K562 (cell line): ENCODE data around the gene DCHS2. TPM values are rescaled to one million over a fixed set of nuclear protein-coding genes. Genes with fewer than 3 reads are reported as not detected.

Experiments used
- ATAC-seq: fragments of 200-7000 bp; cut with Tn5 transposase; 3 replicates; pipeline ENCODE4 v1.9.1; 2020; ENCODE audit warnings: moderate library complexity
- BruUV-seq: library from RNA; stranded (reverse); fragments of 400-500 nt; replicated peaks from 2 replicates; lab custom pipeline; 2021; lab: Mats Ljungman, UMichigan
- CTCF ChIA-PET: fragments of 300-600 bp; formaldehyde crosslinking; extraction: SDS; loops from one replicate; lab custom pipeline; 2021; ENCODE audit warnings: low intra/inter-chr PET ratio; lab: Yijun Ruan, JAX
- POLR2A ChIA-PET: fragments of 300-600, 350-650 bp; sonication (Branson Sonifier 250); formaldehyde crosslinking; extraction: SDS; loops from one replicate; lab custom pipeline; 2021; ENCODE audit warnings: antibody characterized with exemption, inconsistent platforms; lab: Yijun Ruan, JAX
- DNase-seq, 4 experiments: peaks; one replicate each; pipeline versions ENCODE4 v3.0.0 to v3.0.0-alpha.2; 2011 to 2018; ENCODE audit warnings: low spot score in 3 of 4, mixed read lengths in 3 of 4; ENCODE audit errors: extremely low read depth in 1 of 4
- FAIRE-seq: peaks from 2 replicates; lab custom pipeline; 2011; peaks lifted over from hg19 to GRCh38; lab: Jason Lieb, UNC
- H2AFZ ChIP-seq: 2 replicates; pipeline ENCODE4 v1.6.0; 2011; ENCODE audit warnings: low read depth, low read length, control low read depth, inconsistent platforms
- H3K27ac ChIP-seq: fragments of 200-600 bp; 3 replicates; pipeline ENCODE4 v1.8.0; 2011; ENCODE audit warnings: low read depth, mild to moderate bottlenecking, control low read depth, inconsistent platforms, low read length, moderate library complexity, mixed read lengths; ENCODE audit errors: extremely low read depth
- H3K27me3 ChIP-seq, 2 experiments: fragments of 300-600 bp in 1 of 2; 2 replicates in 1 of 2; 3 replicates in 1 of 2; pipeline versions ENCODE4 v1.6.0 to v1.8.0; 2011; ENCODE audit warnings: inconsistent platforms in 2 of 2, low read length in 2 of 2, mild to moderate bottlenecking in 1 of 2, mixed read lengths in 1 of 2, moderate library complexity in 1 of 2; ENCODE audit not compliant: control insufficient read depth in 2 of 2, insufficient read depth in 2 of 2
- H3K36me3 ChIP-seq: fragments of 300-600 bp; 3 replicates; pipeline ENCODE4 v1.8.0; 2011; ENCODE audit warnings: mild to moderate bottlenecking, low read length, inconsistent platforms; ENCODE audit not compliant: control insufficient read depth, insufficient read depth
- H3K4me1 ChIP-seq, 2 experiments: fragments of 200-600 bp in 1 of 2; replicated peaks in 1 of 2; 2 replicates in 1 of 2; 3 replicates in 1 of 2; pipeline versions ENCODE4 v1.5.1 to v1.8.0; 2011; ENCODE audit warnings: inconsistent platforms in 2 of 2, low read length in 2 of 2, mild to moderate bottlenecking in 1 of 2, mixed read lengths in 1 of 2, moderate library complexity in 1 of 2; ENCODE audit not compliant: control insufficient read depth in 2 of 2, insufficient read depth in 2 of 2
- H3K4me2 ChIP-seq: 2 replicates; pipeline ENCODE4 v1.6.1; 2011; ENCODE audit warnings: low read length, control low read depth, inconsistent platforms, mixed read lengths; ENCODE audit not compliant: insufficient read depth
- H3K4me3 ChIP-seq: fragments of 200-600 bp; sonication (generic), shearing (Covaris generic); 2 replicates; pipeline ENCODE4 v1.5.1; 2016; ENCODE audit warnings: control low read depth, inconsistent platforms
- H3K79me2 ChIP-seq: fragments of 200-600 bp; 3 replicates; pipeline ENCODE4 v1.8.0; 2011; ENCODE audit warnings: low read length, inconsistent platforms; ENCODE audit not compliant: control insufficient read depth, insufficient read depth
- H3K9ac ChIP-seq, 2 experiments: 2 replicates each; pipeline versions ENCODE4 v1.6.0 to v1.6.1; 2011; ENCODE audit warnings: low read depth in 2 of 2, low read length in 2 of 2, control low read depth in 1 of 2, inconsistent platforms in 1 of 2, mild to moderate bottlenecking in 1 of 2, mixed read lengths in 1 of 2; ENCODE audit not compliant: insufficient read depth in 1 of 2
- H3K9me1 ChIP-seq: one replicate; pipeline ENCODE4 v1.6.0; 2011; ENCODE audit warnings: inconsistent platforms, mild to moderate bottlenecking, low read length, moderate library complexity; ENCODE audit not compliant: control insufficient read depth, insufficient read depth
- H3K9me3 ChIP-seq: replicated peaks from 2 replicates; pipeline ENCODE4 v1.5.1; 2011; ENCODE audit warnings: low read depth, low read length, inconsistent platforms; ENCODE audit not compliant: control insufficient read depth, insufficient read depth
- H4K20me1 ChIP-seq: replicated peaks from 2 replicates; pipeline ENCODE4 v1.6.1; 2011; ENCODE audit warnings: low read length, inconsistent platforms, mixed read lengths; ENCODE audit not compliant: control insufficient read depth, insufficient read depth
- DMBX1 ChIP-seq: fragments of 250-450 bp; sonication (Bioruptor Pico); IDR thresholded peaks from 2 replicates; pipeline ENCODE4 v1.8.0; 2022; ENCODE audit warnings: inconsistent platforms, mild to moderate bottlenecking, moderate library complexity, borderline replicate concordance
- KLF10 ChIP-seq: fragments of 250-450 bp; sonication (Bioruptor Pico); IDR thresholded peaks from 2 replicates; pipeline ENCODE4 v1.6.1; 2021; ENCODE audit warnings: matching md5 sums
- NFYB ChIP-seq: IDR thresholded peaks from 2 replicates; pipeline ENCODE4 v1.6.1; 2011; ENCODE audit warnings: mild to moderate bottlenecking, moderate library complexity; ENCODE audit not compliant: insufficient read length; ENCODE audit errors: extremely low read depth
- TCF7 ChIP-seq: sonication (generic); IDR thresholded peaks from 2 replicates; pipeline ENCODE4 v1.6.1; 2016; ENCODE audit warnings: antibody characterized with exemption, borderline replicate concordance
- WGBS: fragments of 100-300 bp; shearing (Covaris generic); methylation state at CpG from one replicate; pipeline ENCODE4 v1.1.6; 2016; ENCODE audit warnings: low coverage, mixed read lengths; ENCODE audit not compliant: insufficient coverage; ENCODE audit errors: missing lambda C conversion rate; 5-methylcytosine and 5-hydroxymethylcytosine counted together
- in situ Hi-C: fragments of 300-500 bp; cut with MboI; formaldehyde crosslinking; loops from 4 replicates; pipeline ENCODE4 v1.15.0; 2018; ENCODE audit warnings: inconsistent platforms, mixed read lengths
- intact Hi-C: fragments of 100-400 bp; cut with micrococcal nuclease; formaldehyde crosslinking; loops from 2 replicates; pipeline ENCODE4 v1.14.2; 2022
- polyA plus RNA-seq, 8 experiments: library from polyadenylated mRNA; depleted of rRNA in 4 of 8; stranded (reverse) in 5 of 8; unstranded in 3 of 8; fragments of >200 nt; fragmentation: Nextera tagmentation in 2 of 8; fragmentation: Illumina TruSeq in 1 of 8; extraction: Ambion mirVana in 2 of 8; extraction: Trizol in 1 of 8; gene quantifications; 2 replicates each; pipeline versions ENCODE4 v1.2.1 to v1.2.3, GENCODE V29; 2011 to 2014; ENCODE audit warnings: inconsistent platforms in 1 of 8, missing spikeins in 1 of 8
- total RNA-seq, 7 experiments: library from RNA; depleted of rRNA in 6 of 7; stranded (reverse); fragments of >200 nt in 6 of 7; fragmentation: Illumina TruSeq in 2 of 7; extraction: Trizol in 2 of 7; gene quantifications; 2 replicates each; pipeline versions ENCODE4 v1.2.1 to v1.2.3, GENCODE V29; 2011 to 2021; ENCODE audit warnings: low replicate concordance in 1 of 7
- TF ChIP-seq, protein P1 (sequence below): fragments of 250-450 bp; sonication (Bioruptor Pico); IDR thresholded peaks from 2 replicates; pipeline ENCODE4 v1.4.0; 2020; ENCODE audit warnings: mild to moderate bottlenecking, moderate library complexity
- TF ChIP-seq, protein P2 (sequence below): fragments of 450-650 bp; IDR thresholded peaks from 2 replicates; pipeline ENCODE4 v1.7.0; 2016; ENCODE audit warnings: borderline replicate concordance

Gene DCHS2
- total and polyA plus RNA-seq, 9 of the 15 experiments (the other 6 are each of a cell fraction or from before 2014, with no cell fraction given), result 0.49 to 7.1 (median 5.3) TPM

DNA sequence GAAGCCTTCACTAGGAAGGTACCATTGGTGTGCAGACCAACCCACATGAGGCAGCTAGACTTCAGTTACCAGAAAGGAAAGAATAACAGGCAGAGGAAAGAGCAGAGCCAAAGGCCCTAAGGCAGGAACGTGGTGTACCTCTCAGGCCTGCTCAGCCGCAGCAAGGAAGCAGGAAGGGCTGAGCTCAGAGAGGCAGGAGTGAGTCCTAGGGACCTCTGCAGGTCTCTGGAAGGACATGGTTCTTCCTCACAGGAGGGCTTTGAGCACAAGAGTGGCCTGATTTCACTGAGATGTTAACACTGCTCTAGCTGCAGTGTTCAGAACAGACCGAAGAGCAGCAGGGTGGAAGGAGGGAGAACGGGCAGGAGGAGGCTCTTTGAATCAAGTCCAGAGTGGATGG, 124.6 kb downstream of the DCHS2 start (continued):
- TF ChIP-seq, protein P1, sequence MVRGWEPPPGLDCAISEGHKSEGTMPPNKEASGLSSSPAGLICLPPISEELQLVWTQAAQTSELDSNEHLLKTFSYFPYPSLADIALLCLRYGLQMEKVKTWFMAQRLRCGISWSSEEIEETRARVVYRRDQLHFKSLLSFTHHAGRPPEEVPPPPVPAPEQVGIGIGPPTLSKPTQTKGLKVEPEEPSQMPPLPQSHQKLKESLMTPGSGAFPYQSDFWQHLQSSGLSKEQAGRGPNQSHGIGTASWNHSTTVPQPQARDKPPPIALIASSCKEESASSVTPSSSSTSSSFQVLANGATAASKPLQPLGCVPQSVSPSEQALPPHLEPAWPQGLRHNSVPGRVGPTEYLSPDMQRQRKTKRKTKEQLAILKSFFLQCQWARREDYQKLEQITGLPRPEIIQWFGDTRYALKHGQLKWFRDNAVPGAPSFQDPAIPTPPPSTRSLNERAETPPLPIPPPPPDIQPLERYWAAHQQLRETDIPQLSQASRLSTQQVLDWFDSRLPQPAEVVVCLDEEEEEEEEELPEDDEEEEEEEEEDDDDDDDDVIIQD, result no peak
- TF ChIP-seq, all 486 proteins: peak for 0

DNA sequence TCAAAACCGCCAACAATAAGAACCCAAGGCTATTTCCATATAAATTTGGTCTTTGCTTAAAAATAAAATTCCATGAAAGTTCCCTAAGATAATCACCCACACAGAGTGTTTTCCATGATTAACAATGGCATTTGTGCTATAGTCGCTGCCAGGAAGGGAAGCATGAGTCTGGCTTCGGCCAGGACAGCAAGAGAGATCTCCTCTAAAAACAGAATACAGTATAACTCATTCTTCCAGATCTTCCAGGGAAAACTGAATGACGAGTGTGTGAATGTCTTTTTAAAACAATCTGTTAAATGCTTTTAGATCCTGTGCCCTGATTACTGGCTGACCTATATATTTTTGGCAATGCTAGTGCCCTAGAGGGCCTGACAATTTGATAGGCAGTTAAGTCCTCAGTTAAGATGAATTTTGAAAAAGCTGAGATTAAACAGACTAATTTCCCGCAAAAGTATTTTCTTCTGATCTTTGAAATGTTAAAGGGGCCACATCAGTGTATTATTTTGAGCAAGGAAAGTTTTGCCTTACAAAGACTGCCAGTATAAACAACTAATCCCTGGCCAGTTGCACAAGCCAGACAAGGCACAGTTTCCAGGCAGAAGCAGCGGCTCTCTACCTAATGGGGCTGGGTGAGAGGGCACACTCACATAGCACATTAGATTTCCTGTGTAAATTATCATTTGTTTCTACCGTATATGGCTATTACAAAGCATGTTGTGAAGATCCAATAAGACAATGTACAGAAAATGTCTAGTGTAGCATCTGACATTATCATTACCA, 127.3 kb downstream of the DCHS2 start:
- no peaks in the 10 kb centered on the region for H3K27me3 ChIP-seq
- peaks cover 0 to 4% of the 10 kb centered on the region in 2 experiments; a peak in 2 of 5 replicates for H3K4me1 ChIP-seq
- H4K20me1 ChIP-seq, result no peaks in the 10 kb centered on the region; the same call in 1 of the 2 replicates
- ATAC-seq (no peak), DNase-seq (no peak), FAIRE-seq (no peak)
- no peaks in the 10 kb centered on the region for H3K9me3 ChIP-seq
- ChIA-PET CTCF (no interaction called here), POLR2A (interaction anchor here (1.1 kb wide), 1 partner anchor 8 kb away, joined by 5 read pairs; no protein-coding TSS in a partner anchor)
- intact Hi-C loops, result no loop called here
- H3K9me1 ChIP-seq, result no peaks in the 10 kb centered on the region
- no peak overlapping the region for H2AFZ ChIP-seq
- TF ChIP-seq, protein P2, sequence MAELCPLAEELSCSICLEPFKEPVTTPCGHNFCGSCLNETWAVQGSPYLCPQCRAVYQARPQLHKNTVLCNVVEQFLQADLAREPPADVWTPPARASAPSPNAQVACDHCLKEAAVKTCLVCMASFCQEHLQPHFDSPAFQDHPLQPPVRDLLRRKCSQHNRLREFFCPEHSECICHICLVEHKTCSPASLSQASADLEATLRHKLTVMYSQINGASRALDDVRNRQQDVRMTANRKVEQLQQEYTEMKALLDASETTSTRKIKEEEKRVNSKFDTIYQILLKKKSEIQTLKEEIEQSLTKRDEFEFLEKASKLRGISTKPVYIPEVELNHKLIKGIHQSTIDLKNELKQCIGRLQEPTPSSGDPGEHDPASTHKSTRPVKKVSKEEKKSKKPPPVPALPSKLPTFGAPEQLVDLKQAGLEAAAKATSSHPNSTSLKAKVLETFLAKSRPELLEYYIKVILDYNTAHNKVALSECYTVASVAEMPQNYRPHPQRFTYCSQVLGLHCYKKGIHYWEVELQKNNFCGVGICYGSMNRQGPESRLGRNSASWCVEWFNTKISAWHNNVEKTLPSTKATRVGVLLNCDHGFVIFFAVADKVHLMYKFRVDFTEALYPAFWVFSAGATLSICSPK, result no peak
- TF ChIP-seq NFYB (no peak), KLF10 (CRISPR knock-in tag) (no peak), DMBX1 (CRISPR knock-in tag) (no peak), TCF7 (no peak)
- H3K27ac ChIP-seq, result no peak overlapping the region
- 52% methylated on average over 7 of the region's 7 CpGs for WGBS
- no peaks in the 10 kb centered on the region for H3K79me2 ChIP-seq
- H3K36me3 ChIP-seq, result peaks cover 2% of the 10 kb centered on the region; the same call in 1 of the 3 replicates
- in situ Hi-C loops, result no loop called here
- H3K4me2 ChIP-seq, result no peak overlapping the region
- BruUV-seq, result no TSS peak
- no peak overlapping the region for H3K4me3 ChIP-seq
- no peak overlapping the region for H3K9ac ChIP-seq
